H9 (cell line): ENCODE measurements around the gene ZMAT5. TPM values are rescaled to one million over a fixed set of nuclear protein-coding genes. Genes with fewer than 3 reads are reported as not detected.
A peak's percentile ranks its signal among the peaks of the same experiment; 100 is the strongest.

Source experiments
- DNase-seq: peaks from one replicate; pipeline ENCODE4 v3.0.0-alpha.2; 2017
- H2AFZ ChIP-seq: one replicate; pipeline ENCODE4 v1.6.1; 2013; ENCODE audit warnings: mild to moderate bottlenecking, low read length, control low read depth, moderate library complexity
- H2AK5ac ChIP-seq: 2 replicates; pipeline ENCODE4 v1.6.1; 2013; ENCODE audit warnings: low read length, control low read depth, mixed read lengths; ENCODE audit not compliant: insufficient read length
- H2BK120ac ChIP-seq: one replicate; pipeline ENCODE4 v1.6.1; 2013; ENCODE audit warnings: low read depth, mild to moderate bottlenecking, low read length, control low read depth, inconsistent platforms; ENCODE audit not compliant: poor library complexity, severe bottlenecking
- H2BK12ac ChIP-seq: 2 replicates; pipeline ENCODE4 v1.6.1; 2013; ENCODE audit warnings: low read length, control low read depth, mixed read lengths, low read depth; ENCODE audit not compliant: insufficient read length
- H2BK15ac ChIP-seq: 2 replicates; pipeline ENCODE4 v1.6.1; 2013; ENCODE audit warnings: low read depth, low read length, control low read depth
- H2BK20ac ChIP-seq: one replicate; pipeline ENCODE4 v1.6.1; 2013; ENCODE audit warnings: low read depth, mild to moderate bottlenecking, low read length, control low read depth, inconsistent platforms; ENCODE audit not compliant: poor library complexity, severe bottlenecking
- H2BK5ac ChIP-seq: 2 replicates; pipeline ENCODE4 v1.6.1; 2013; ENCODE audit warnings: low read length, control low read depth, mixed read lengths; ENCODE audit not compliant: insufficient read length
- H3K14ac ChIP-seq: 2 replicates; pipeline ENCODE4 v1.6.1; 2013; ENCODE audit warnings: low read length, control low read depth; ENCODE audit not compliant: insufficient read depth
- H3K18ac ChIP-seq: 2 replicates; pipeline ENCODE4 v1.6.1; 2013; ENCODE audit warnings: low read depth, mild to moderate bottlenecking, mixed read lengths, low read length, control low read depth; ENCODE audit not compliant: insufficient read length
- H3K23ac ChIP-seq: 2 replicates; pipeline ENCODE4 v1.6.1; 2013; ENCODE audit warnings: low read length, control low read depth, mixed read lengths, low read depth; ENCODE audit not compliant: insufficient read length
- H3K23me2 ChIP-seq: 2 replicates; pipeline ENCODE4 v1.6.1; 2013; ENCODE audit warnings: low read depth, mild to moderate bottlenecking, mixed read lengths, low read length, control low read depth; ENCODE audit not compliant: insufficient read length, poor library complexity, severe bottlenecking
- H3K27ac ChIP-seq: 2 replicates; pipeline ENCODE4 v1.5.1; 2013; ENCODE audit warnings: low read length, control low read depth, mixed read lengths, low read depth; ENCODE audit not compliant: insufficient read length
- H3K27me3 ChIP-seq: 2 replicates; pipeline ENCODE4 v1.6.1; 2013; ENCODE audit warnings: low read length, control low read depth, inconsistent platforms; ENCODE audit not compliant: insufficient read depth
- H3K4ac ChIP-seq: 2 replicates; pipeline ENCODE4 v1.6.1; 2013; ENCODE audit warnings: low read depth, mild to moderate bottlenecking, control low read depth, inconsistent platforms, low read length, moderate library complexity
- H3K4me1 ChIP-seq: 2 replicates; pipeline ENCODE4 v1.6.1; 2013; ENCODE audit warnings: low read length, control low read depth, inconsistent platforms; ENCODE audit not compliant: insufficient read depth
- H3K4me2 ChIP-seq: 2 replicates; pipeline ENCODE4 v1.6.1; 2013; ENCODE audit warnings: low read length, control low read depth, mixed read lengths; ENCODE audit not compliant: insufficient read length, insufficient read depth
- H3K56ac ChIP-seq: 2 replicates; pipeline ENCODE4 v1.6.1; 2013; ENCODE audit warnings: low read depth, mild to moderate bottlenecking, mixed read lengths, low read length, control low read depth; ENCODE audit not compliant: insufficient read length
- H3K79me1 ChIP-seq: 2 replicates; pipeline ENCODE4 v1.6.1; 2013; ENCODE audit warnings: low read depth, mild to moderate bottlenecking, moderate library complexity, low read length, control low read depth, inconsistent platforms; ENCODE audit not compliant: insufficient read depth, poor library complexity, severe bottlenecking
- H3K79me2 ChIP-seq: 2 replicates; pipeline ENCODE4 v1.6.1; 2013; ENCODE audit warnings: low read length, control low read depth, inconsistent platforms; ENCODE audit not compliant: insufficient read depth
- H3K9ac ChIP-seq: 2 replicates; pipeline ENCODE4 v1.6.1; 2013; ENCODE audit warnings: low read length, control low read depth, mixed read lengths; ENCODE audit not compliant: insufficient read length; ENCODE audit errors: extremely low read depth
- H3K9me3 ChIP-seq: one replicate; pipeline ENCODE4 v1.6.1; 2013; ENCODE audit warnings: low read depth, low read length, inconsistent platforms; ENCODE audit not compliant: control insufficient read depth
- H3T11ph ChIP-seq: one replicate; pipeline ENCODE4 v1.6.1; 2013; ENCODE audit warnings: mild to moderate bottlenecking, low read length, control low read depth, inconsistent platforms
- H4K20me1 ChIP-seq: one replicate; pipeline ENCODE4 v1.6.1; 2013; ENCODE audit not compliant: control insufficient read depth, insufficient read length, insufficient read depth
- H4K5ac ChIP-seq: 2 replicates; pipeline ENCODE4 v1.6.1; 2013; ENCODE audit warnings: low read depth, mild to moderate bottlenecking, mixed read lengths, low read length, control low read depth; ENCODE audit not compliant: insufficient read length
- H4K8ac ChIP-seq: replicated peaks from 2 replicates; pipeline ENCODE4 v1.6.1; 2013; ENCODE audit warnings: low read length, control low read depth, mixed read lengths, low read depth; ENCODE audit not compliant: insufficient read length
- H4K91ac ChIP-seq: 2 replicates; pipeline ENCODE4 v1.6.1; 2013; ENCODE audit warnings: low read depth, mild to moderate bottlenecking, moderate library complexity, mixed read lengths, low read length, control low read depth; ENCODE audit not compliant: insufficient read length
- H3K27ac Mint-ChIP-seq, 3 experiments: 2 replicates in 2 of 3; 3 replicates in 1 of 3; pipeline ENCODE4 v1.8.0; 2020 to 2021; ENCODE audit warnings: mixed read lengths in 3 of 3, mild to moderate bottlenecking in 1 of 3, moderate library complexity in 1 of 3
- H3K27me3 Mint-ChIP-seq: 2 replicates; pipeline ENCODE4 v1.8.0; 2021; ENCODE audit warnings: low read depth, mild to moderate bottlenecking, moderate library complexity, mixed read lengths
- H3K36me3 Mint-ChIP-seq, 3 experiments: 2 replicates in 2 of 3; 3 replicates in 1 of 3; pipeline ENCODE4 v1.8.0; 2020 to 2021; ENCODE audit warnings: low read depth in 3 of 3, mixed read lengths in 3 of 3; ENCODE audit not compliant: insufficient read depth in 1 of 3
- H3K4me1 Mint-ChIP-seq, 2 experiments: 2 replicates each; pipeline ENCODE4 v1.8.0; 2020; ENCODE audit warnings: mixed read lengths in 2 of 2
- H3K4me3 Mint-ChIP-seq, 2 experiments: 2 replicates in 1 of 2; 3 replicates in 1 of 2; pipeline ENCODE4 v1.8.0; 2020 to 2021; ENCODE audit warnings: mild to moderate bottlenecking in 2 of 2, mixed read lengths in 2 of 2, moderate library complexity in 1 of 2
- H3K9me3 Mint-ChIP-seq, 2 experiments: 2 replicates in 1 of 2; 3 replicates in 1 of 2; pipeline ENCODE4 v1.8.0; 2020; ENCODE audit warnings: mild to moderate bottlenecking in 2 of 2, mixed read lengths in 2 of 2, moderate library complexity in 1 of 2
- WGBS: extraction: QIAGEN DNeasy Blood & Tissue Kit; methylation state at CpG from one replicate; pipeline ENCODE4 v1.1.7; 2013; ENCODE audit warnings: missing lambda C conversion rate, low lambda C conversion rate, mixed read lengths; ENCODE audit not compliant: insufficient read length; ENCODE audit errors: extremely low coverage; 5-methylcytosine and 5-hydroxymethylcytosine counted together
- total RNA-seq: library from RNA; stranded (reverse); gene quantifications from 2 replicates; pipeline ENCODE4 v1.2.1, GENCODE V29; 2021
- TF ChIP-seq, protein P1 (sequence below): fragments of 200-600 bp; sonication (generic); conservative IDR thresholded peaks from 3 replicates; pipeline ENCODE4 v1.8.0; 2021; ENCODE audit warnings: antibody characterized with exemption, mild to moderate bottlenecking

ZMAT5 gene
- total RNA-seq, 1 experiment from 2014 or later = 13.9 TPM

DNA sequence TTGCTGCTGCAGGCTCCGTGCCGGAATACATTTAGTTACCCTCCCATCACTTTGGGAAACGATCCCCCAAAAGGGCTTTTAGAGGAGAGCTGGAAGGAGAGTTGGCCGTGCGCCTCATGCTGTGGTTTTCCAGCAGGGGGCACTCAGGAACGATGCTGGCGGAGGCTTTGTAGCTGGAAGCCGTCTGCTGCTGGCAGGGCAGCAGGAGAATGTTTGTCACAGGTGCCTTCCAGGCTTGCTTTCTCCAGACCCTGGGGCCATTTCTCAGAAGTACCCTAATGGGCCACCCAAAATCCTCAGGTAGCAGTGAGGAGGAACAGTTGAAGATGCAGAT lies 77.0 kb downstream of the ZMAT5 start:
- Mint-ChIP-seq H3K4me3 (peak overlapping the region in 1 of 2 experiments; percentile 68; a peak in 3 of 5 replicates), H3K9me3 (no peaks in the 10 kb centered on the region), H3K4me1 (peaks cover 52 to 71% of the 10 kb centered on the region in 2 experiments), H3K27ac (peak overlapping the region in 1 of 3 experiments; percentile 30; a peak in 1 of 7 replicates), H3K36me3 (peaks cover 6 to 17% (median 9%) of the 10 kb centered on the region in 3 experiments; a peak in 6 of 7 replicates), H3K27me3 (0 out of 2 replicates have a peak, but pooled peaks cover under 1% of the 10 kb centered on the region)
- H2AFZ ChIP-seq = no peak overlapping the region
- H2BK120ac ChIP-seq = no peak overlapping the region
- H4K20me1 ChIP-seq = no peaks in the 10 kb centered on the region
- H3K23me2 ChIP-seq = no peaks in the 10 kb centered on the region
- TF ChIP-seq, protein P1, sequence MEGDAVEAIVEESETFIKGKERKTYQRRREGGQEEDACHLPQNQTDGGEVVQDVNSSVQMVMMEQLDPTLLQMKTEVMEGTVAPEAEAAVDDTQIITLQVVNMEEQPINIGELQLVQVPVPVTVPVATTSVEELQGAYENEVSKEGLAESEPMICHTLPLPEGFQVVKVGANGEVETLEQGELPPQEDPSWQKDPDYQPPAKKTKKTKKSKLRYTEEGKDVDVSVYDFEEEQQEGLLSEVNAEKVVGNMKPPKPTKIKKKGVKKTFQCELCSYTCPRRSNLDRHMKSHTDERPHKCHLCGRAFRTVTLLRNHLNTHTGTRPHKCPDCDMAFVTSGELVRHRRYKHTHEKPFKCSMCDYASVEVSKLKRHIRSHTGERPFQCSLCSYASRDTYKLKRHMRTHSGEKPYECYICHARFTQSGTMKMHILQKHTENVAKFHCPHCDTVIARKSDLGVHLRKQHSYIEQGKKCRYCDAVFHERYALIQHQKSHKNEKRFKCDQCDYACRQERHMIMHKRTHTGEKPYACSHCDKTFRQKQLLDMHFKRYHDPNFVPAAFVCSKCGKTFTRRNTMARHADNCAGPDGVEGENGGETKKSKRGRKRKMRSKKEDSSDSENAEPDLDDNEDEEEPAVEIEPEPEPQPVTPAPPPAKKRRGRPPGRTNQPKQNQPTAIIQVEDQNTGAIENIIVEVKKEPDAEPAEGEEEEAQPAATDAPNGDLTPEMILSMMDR = peak; percentile 87
- no peak overlapping the region for H3K27ac ChIP-seq
- no peak overlapping the region for H3T11ph ChIP-seq
- no peak overlapping the region for H3K23ac ChIP-seq
- no peak overlapping the region for H3K18ac ChIP-seq
- no peak overlapping the region for H2BK15ac ChIP-seq
- peaks cover 3% of the 10 kb centered on the region; the same call in 1 of the 2 replicates for H3K4me1 ChIP-seq
- no peak overlapping the region for H4K8ac ChIP-seq
- no peaks in the 10 kb centered on the region for H3K9me3 ChIP-seq
- H3K79me1 ChIP-seq = no peaks in the 10 kb centered on the region
- no peak overlapping the region for H2BK12ac ChIP-seq
- H4K91ac ChIP-seq = no peak overlapping the region
- no CpG with 5 or more reads among the region's 8 CpGs for WGBS
- no peak overlapping the region for H4K5ac ChIP-seq
- H2AK5ac ChIP-seq = no peak overlapping the region
- H3K9ac ChIP-seq = no peak overlapping the region
- H2BK5ac ChIP-seq = no peak overlapping the region
- no peak overlapping the region for H3K4ac ChIP-seq
- H3K14ac ChIP-seq = no peak overlapping the region
- no peak overlapping the region for H3K4me2 ChIP-seq
- no peaks in the 10 kb centered on the region for H3K27me3 ChIP-seq
- no peak overlapping the region for H3K56ac ChIP-seq
- no peaks in the 10 kb centered on the region for H3K79me2 ChIP-seq
- peak; percentile 85 for DNase-seq
- no peak overlapping the region for H2BK20ac ChIP-seq
